ENCODE data around the gene SAXO2.
"Not testable (repeated sequence)": the region's sequence is repeated elsewhere in the genome, so short reads cannot be mapped to it uniquely, and the experiment has no call there.

DNA sequence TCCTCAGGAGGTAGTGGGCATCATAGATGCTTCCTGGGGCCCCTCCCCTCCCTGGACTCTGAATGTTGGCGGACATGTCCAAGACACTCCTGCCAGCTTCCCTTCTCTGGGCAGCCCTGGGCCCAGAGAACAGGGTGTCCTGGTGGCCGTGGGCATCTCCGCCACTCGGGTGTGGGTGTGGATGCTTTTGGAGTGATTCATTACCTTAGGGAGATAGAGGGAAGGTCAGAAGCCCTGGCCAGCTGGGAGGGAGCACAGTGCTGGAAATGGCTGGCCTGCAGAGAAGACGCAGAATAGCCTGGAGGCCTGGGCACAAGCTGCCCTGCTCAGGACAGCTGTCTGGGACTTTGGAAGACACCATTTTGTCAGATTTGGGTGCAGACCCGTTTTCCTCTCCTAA lies 37.7 kb downstream of the SAXO2 start:
- not testable (repeated sequence) for TF ChIP-seq CTCF (IDR thresholded peaks at IDR 0.05); POLR2A (IDR thresholded peaks at IDR 0.05); EP300 (IDR thresholded peaks at IDR 0.05; ENCODE audit: low read depth); POLR2AphosphoS5 (IDR thresholded peaks at IDR 0.05)

All from transverse colon (tissue), 4 donors.